Measurements from ENCODE around the gene FOXL3.

FOXL3 gene

DNA sequence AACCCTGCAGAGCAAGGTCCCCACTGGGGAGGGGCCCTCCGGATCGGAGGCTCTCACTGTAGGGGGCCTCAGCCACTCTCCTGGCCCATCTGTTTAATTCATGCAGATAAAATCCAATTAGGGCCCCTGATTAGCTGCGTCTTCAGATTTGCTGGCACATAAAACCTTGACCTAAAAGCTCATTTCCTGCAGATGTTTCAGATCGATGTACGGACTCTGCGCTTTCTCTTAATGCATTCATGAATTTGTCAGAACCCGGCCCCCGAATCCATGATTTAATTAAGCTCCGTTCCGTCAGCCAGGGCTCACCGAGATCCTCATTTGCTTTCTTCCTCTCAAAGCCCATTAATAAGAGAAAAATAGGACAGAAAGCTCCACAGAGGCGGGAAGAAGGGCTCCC, 40.0 kb upstream of the FOXL3 start:
- no peak overlapping the region for H3K27ac ChIP-seq
- no peak for DNase-seq
- 0 out of 2 replicates have a peak, but pooled peaks cover 3% of the 10 kb centered on the region for H3K36me3 ChIP-seq
- TF ChIP-seq CTCF (IDR thresholded peaks at IDR 0.05; ENCODE audit: low read depth, low read length) = no peak
- no peak overlapping the region for H3K4me3 ChIP-seq (ENCODE audit: low read depth, low read length)
- no peaks in the 10 kb centered on the region for H3K27me3 ChIP-seq (ENCODE audit: insufficient read depth, low read depth, severe bottlenecking)
- no peaks in the 10 kb centered on the region for H3K9me3 ChIP-seq (ENCODE audit: severe bottlenecking)

DNA sequence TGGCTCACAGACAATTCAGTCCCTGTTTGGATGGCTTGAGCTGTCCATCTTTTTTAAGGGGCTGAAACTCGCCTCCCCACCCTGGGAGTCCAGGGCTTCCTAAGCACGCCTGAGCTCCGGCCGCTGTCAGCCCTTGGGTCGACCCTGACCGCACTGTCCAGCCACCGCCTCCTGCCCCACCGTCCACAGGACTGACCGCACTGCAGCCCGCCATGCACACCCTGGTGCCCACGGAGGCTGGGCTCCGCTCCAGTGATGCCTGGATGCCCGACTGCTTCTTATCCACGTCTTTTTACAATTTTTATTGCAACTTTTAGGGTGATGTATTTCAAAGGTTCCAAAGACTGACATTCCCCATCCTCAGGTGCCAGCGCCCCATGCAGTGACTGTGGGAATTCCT, 39.4 kb upstream of the FOXL3 start:
- DNase-seq = no peak
- no peaks in the 10 kb centered on the region for H3K27me3 ChIP-seq (ENCODE audit: insufficient read depth, low read depth, severe bottlenecking)
- H3K27ac ChIP-seq = no peak overlapping the region
- TF ChIP-seq CTCF (IDR thresholded peaks at IDR 0.05; ENCODE audit: low read depth, low read length) = no peak
- H3K4me3 ChIP-seq (ENCODE audit: low read depth, low read length) = no peak overlapping the region
- no peaks in the 10 kb centered on the region for H3K9me3 ChIP-seq (ENCODE audit: severe bottlenecking)
- 0 out of 2 replicates have a peak, but pooled peaks cover 3% of the 10 kb centered on the region for H3K36me3 ChIP-seq

DNA sequence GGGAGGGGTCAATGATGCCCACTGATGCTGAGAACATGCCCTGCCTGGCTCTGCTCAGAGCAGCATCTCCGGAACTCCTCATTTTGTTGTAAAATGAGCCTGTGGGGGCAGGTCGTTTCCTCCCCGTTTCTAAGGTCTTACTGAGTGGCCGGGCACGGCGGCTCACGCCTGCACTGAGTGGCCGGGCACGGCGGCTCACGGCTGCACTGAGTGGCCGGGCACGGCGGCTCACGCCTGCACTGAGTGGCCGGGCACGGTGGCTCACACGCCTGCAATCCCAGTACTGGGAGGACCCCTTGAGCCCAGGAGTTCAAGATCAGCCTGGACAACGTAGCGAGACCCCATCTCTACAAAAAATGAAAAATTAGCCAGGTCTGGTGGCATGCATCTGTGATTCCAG, 39.0 kb upstream of the FOXL3 start:
- Histone ChIP-seq H3K27me3 (ENCODE audit: insufficient read depth, low read depth, severe bottlenecking) (no peaks in the 10 kb centered on the region), H3K4me3 (ENCODE audit: low read depth, low read length) (no peak overlapping the region), H3K27ac (no peak overlapping the region), H3K9me3 (ENCODE audit: severe bottlenecking) (no peaks in the 10 kb centered on the region), H3K36me3 (0 out of 2 replicates have a peak, but pooled peaks cover 3% of the 10 kb centered on the region)
- no peak for TF ChIP-seq CTCF (IDR thresholded peaks at IDR 0.05; ENCODE audit: low read depth, low read length)
- no peak for DNase-seq

- no peaks in the 10 kb centered on the region for H3K27me3 ChIP-seq (ENCODE audit: insufficient read depth, low read depth, severe bottlenecking)
- H3K27ac ChIP-seq = no peak overlapping the region
- no peak overlapping the region for H3K4me3 ChIP-seq (ENCODE audit: low read depth, low read length)
- peaks cover 3% of the 10 kb centered on the region for H3K36me3 ChIP-seq
- H3K9me3 ChIP-seq (ENCODE audit: severe bottlenecking) = no peaks in the 10 kb centered on the region
- DNase-seq = no peak
- no peak for TF ChIP-seq CTCF (IDR thresholded peaks at IDR 0.05; ENCODE audit: low read depth, low read length)
Observed at GRCh38 chr7:251446-252175, 38.4 kb upstream of the FOXL3 start.

DNA sequence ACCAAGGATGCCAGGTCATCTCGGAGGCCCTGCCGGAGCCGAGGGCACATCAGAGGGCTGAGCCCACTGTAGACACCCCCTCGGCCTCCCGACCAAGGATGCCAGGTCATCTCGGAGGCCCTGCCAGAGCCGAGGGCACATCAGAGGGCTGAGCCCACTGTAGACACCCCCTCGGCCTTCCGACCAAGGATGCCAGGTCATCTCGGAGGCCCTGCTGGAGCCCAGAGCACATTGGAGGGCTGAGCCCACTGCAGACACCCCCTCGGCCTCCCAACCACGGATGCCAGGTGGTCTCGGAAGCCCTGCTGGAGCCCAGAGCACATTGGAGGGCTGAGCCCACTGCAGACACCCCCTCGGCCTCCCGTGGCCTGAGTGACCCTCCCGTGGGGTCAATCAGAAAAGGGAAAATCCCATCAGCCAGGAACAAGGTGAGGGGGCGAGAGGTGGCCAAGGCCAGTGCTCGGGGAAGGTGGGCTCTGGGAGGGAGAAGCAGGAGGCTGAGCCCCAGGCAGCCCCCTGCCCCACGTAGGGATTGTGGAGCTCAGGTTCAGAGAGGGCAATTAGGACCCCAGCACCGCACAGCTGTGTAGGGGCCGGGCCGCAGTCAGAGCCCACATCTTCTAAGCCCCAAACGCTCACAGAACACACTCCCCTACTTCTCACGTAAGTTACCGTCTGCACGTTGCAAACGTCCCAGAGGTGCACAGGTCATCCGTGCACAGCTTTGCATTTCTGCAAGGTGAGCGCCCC, 37.6 kb upstream of the FOXL3 start:
- H3K4me3 ChIP-seq (ENCODE audit: low read depth, low read length) = no peak overlapping the region
- no peak overlapping the region for H3K27ac ChIP-seq
- H3K9me3 ChIP-seq (ENCODE audit: severe bottlenecking) = no peaks in the 10 kb centered on the region
- DNase-seq = no peak
- H3K27me3 ChIP-seq (ENCODE audit: insufficient read depth, low read depth, severe bottlenecking) = no peaks in the 10 kb centered on the region
- peaks cover 10% of the 10 kb centered on the region for H3K36me3 ChIP-seq
- TF ChIP-seq CTCF (IDR thresholded peaks at IDR 0.05; ENCODE audit: low read depth, low read length) = no peak

All from WERI-Rb-1 (cell line).